IgD-negative memory B cell (primary cell): Measurements from ENCODE around the gene ATF6B. TPM values are rescaled to one million over a fixed set of nuclear protein-coding genes. Genes with fewer than 3 reads are reported as not detected.

Source experiments
- polyA plus RNA-seq: library from polyadenylated mRNA; unstranded; fragments of 300-500 nt; fragmentation: Illumina TruSeq; gene quantifications from one replicate; pipeline ENCODE4 v1.2.3, GENCODE V29; 2021

ATF6B gene
- polyA plus RNA-seq, 1 donor from 2014 or later = 25.5 TPM

Other genes with a start within 250 kb of the ATF6B start
- gene SLC44A4, start 249.2 kb downstream of the ATF6B start, polyA plus RNA-seq = not detected
- gene EHMT2, start 230.5 kb downstream of the ATF6B start, polyA plus RNA-seq = 49.3 TPM
- not detected for gene ZBTB12, start 226.2 kb downstream of the ATF6B start, polyA plus RNA-seq
- gene C2, start 200.5 kb downstream of the ATF6B start, polyA plus RNA-seq = not detected
- gene CFB, start 182.2 kb downstream of the ATF6B start, polyA plus RNA-seq = not detected
- gene NELFE, start 169.3 kb downstream of the ATF6B start, polyA plus RNA-seq = 51.3 TPM
- gene SKIC2, start 169.1 kb downstream of the ATF6B start, polyA plus RNA-seq = 12.7 TPM
- 16.2 TPM for gene DXO, start 156.1 kb downstream of the ATF6B start, polyA plus RNA-seq
- gene C4A, start 146.2 kb downstream of the ATF6B start, polyA plus RNA-seq = 0.23 TPM
- gene C4B, start 113.5 kb downstream of the ATF6B start, polyA plus RNA-seq = not detected
- not detected for gene CYP21A2, start 89.8 kb downstream of the ATF6B start, polyA plus RNA-seq
- 0.21 TPM for gene TNXB, start 18.9 kb downstream of the ATF6B start, polyA plus RNA-seq
- gene FKBPL, start 2.0 kb upstream of the ATF6B start, polyA plus RNA-seq = 4.1 TPM
- not detected for gene PRRT1, start 23.7 kb upstream of the ATF6B start, polyA plus RNA-seq
- gene PPT2, start 25.9 kb upstream of the ATF6B start, polyA plus RNA-seq = 1.5 TPM
- gene EGFL8, start 36.3 kb upstream of the ATF6B start, polyA plus RNA-seq = not detected
- gene AGPAT1, start 47.8 kb upstream of the ATF6B start, polyA plus RNA-seq = 17.2 TPM
- 88.8 TPM for gene RNF5, start 50.2 kb upstream of the ATF6B start, polyA plus RNA-seq
- gene AGER, start 56.0 kb upstream of the ATF6B start, polyA plus RNA-seq = 0.58 TPM
- gene PBX2, start 62.0 kb upstream of the ATF6B start, polyA plus RNA-seq = 3.3 TPM
- gene GPSM3, start 64.4 kb upstream of the ATF6B start, polyA plus RNA-seq = 156 TPM
- 4.9 TPM for gene NOTCH4, start 95.8 kb upstream of the ATF6B start, polyA plus RNA-seq
- 0.13 TPM for gene TSBP1, start 243.7 kb upstream of the ATF6B start, polyA plus RNA-seq